ENCODE results near the gene SH3RF3. TPM values are rescaled to one million over a fixed set of nuclear protein-coding genes. Genes with fewer than 3 reads are reported as not detected.

The SH3RF3 gene
- total RNA-seq, 1 donor from 2014 or later = 7.9 TPM

- no peaks in the 10 kb centered on the region for H3K36me3 ChIP-seq
- no peak overlapping the region for H3K4me3 ChIP-seq
- no peak overlapping the region for H3K27ac ChIP-seq (replicated peaks)
- no peaks in the 10 kb centered on the region for H3K27me3 ChIP-seq (ENCODE audit: low read depth)
- no peaks in the 10 kb centered on the region for H3K9me3 ChIP-seq (replicated peaks)
- intact Hi-C loops (cut with micrococcal nuclease) = no loop called here
- DNase-seq = no peak
- H3K4me1 ChIP-seq = peaks cover 63% of the 10 kb centered on the region
- no peak for TF ChIP-seq CTCF (IDR thresholded peaks at IDR 0.05; ENCODE audit: borderline replicate concordance)
Measured at GRCh38 chr2:109381327-109381820, 252.4 kb downstream of the SH3RF3 start.

GRCh38 chr2:109382226-109382895, 253.4 kb downstream of the SH3RF3 start:
- intact Hi-C loops (cut with micrococcal nuclease) = no loop called here
- H3K36me3 ChIP-seq = no peaks in the 10 kb centered on the region
- no peaks in the 10 kb centered on the region for H3K27me3 ChIP-seq (ENCODE audit: low read depth)
- DNase-seq = no peak
- no peak overlapping the region for H3K4me3 ChIP-seq
- no peaks in the 10 kb centered on the region for H3K9me3 ChIP-seq (replicated peaks)
- H3K27ac ChIP-seq (replicated peaks) = peak overlapping the region; percentile 68
- TF ChIP-seq CTCF (IDR thresholded peaks at IDR 0.05; ENCODE audit: borderline replicate concordance) = no peak
- peaks cover 56% of the 10 kb centered on the region for H3K4me1 ChIP-seq

- H3K9me3 ChIP-seq (replicated peaks) = no peaks in the 10 kb centered on the region
- no peaks in the 10 kb centered on the region for H3K27me3 ChIP-seq (ENCODE audit: low read depth)
- DNase-seq = peak; percentile 67
- TF ChIP-seq CTCF (IDR thresholded peaks at IDR 0.05; ENCODE audit: borderline replicate concordance) = no peak
- H3K4me3 ChIP-seq = no peak overlapping the region
- peak overlapping the region; percentile 68 for H3K27ac ChIP-seq (replicated peaks)
- no peaks in the 10 kb centered on the region for H3K36me3 ChIP-seq
- intact Hi-C loops (cut with micrococcal nuclease) = no loop called here
- H3K4me1 ChIP-seq = peaks cover 50% of the 10 kb centered on the region
Measured at GRCh38 chr2:109382951-109383350, 253.9 kb downstream of the SH3RF3 start.

GRCh38 chr2:109383505-109384307, 254.7 kb downstream of the SH3RF3 start:
- Histone ChIP-seq H3K36me3 (no peaks in the 10 kb centered on the region), H3K27ac (replicated peaks) (peak overlapping the region; percentile 68), H3K4me1 (peaks cover 49% of the 10 kb centered on the region), H3K4me3 (no peak overlapping the region), H3K9me3 (replicated peaks) (no peaks in the 10 kb centered on the region), H3K27me3 (ENCODE audit: low read depth) (no peaks in the 10 kb centered on the region)
- no peak for TF ChIP-seq CTCF (IDR thresholded peaks at IDR 0.05; ENCODE audit: borderline replicate concordance)
- intact Hi-C loops (cut with micrococcal nuclease) = no loop called here
- DNase-seq = no peak

GRCh38 chr2:109384308-109385271, 255.6 kb downstream of the SH3RF3 start:
- Histone ChIP-seq H3K4me3 (no peak overlapping the region), H3K9me3 (replicated peaks) (no peaks in the 10 kb centered on the region), H3K27ac (replicated peaks) (no peak overlapping the region), H3K27me3 (ENCODE audit: low read depth) (no peaks in the 10 kb centered on the region), H3K36me3 (no peaks in the 10 kb centered on the region), H3K4me1 (peaks cover 49% of the 10 kb centered on the region)
- no peak for TF ChIP-seq CTCF (IDR thresholded peaks at IDR 0.05; ENCODE audit: borderline replicate concordance)
- intact Hi-C loops (cut with micrococcal nuclease) = no loop called here
- DNase-seq = peak; percentile 41

Measured in left ventricle myocardium inferior (tissue), 1 donor.